ENCODE results near the gene RPS16.

GRCh38 chr19:39400061-39400460 lies 35.7 kb downstream of the RPS16 start:
- TF ChIP-seq CTCF (IDR thresholded peaks at IDR 0.05 in 4 of 5, conservative IDR thresholded peaks at IDR 0.05 in 1 of 5) (no peak), POLR2A (IDR thresholded peaks at IDR 0.05) (no peak)

Data from gastrocnemius medialis (tissue), 4 donors.